H1 (cell line): Measurements from ENCODE around the gene RBMS1.

Experiments used
- CEBPB ChIP-seq: IDR thresholded peaks from 2 replicates; pipeline ENCODE4 v1.6.1; 2012; ENCODE audit warnings: low read depth, low read length
- CHD2 ChIP-seq: IDR thresholded peaks from 2 replicates; pipeline ENCODE4 v1.6.1; 2012; ENCODE audit warnings: low read length, improper control_type of control experiment
- CTCF ChIP-seq, 3 experiments: IDR thresholded peaks; 1 replicate in 2 of 3; 2 replicates in 1 of 3; pipeline versions ENCODE4 v1.5.1 to v1.6.1; 2011; ENCODE audit warnings: low read length in 3 of 3, mild to moderate bottlenecking in 3 of 3, inconsistent platforms in 2 of 3, low read depth in 1 of 3, moderate library complexity in 1 of 3; ENCODE audit not compliant: insufficient read depth in 1 of 3; ENCODE audit errors: control extremely low read depth in 1 of 3
- EP300 ChIP-seq, 2 experiments: IDR thresholded peaks; 1 replicate in 1 of 2; 2 replicates in 1 of 2; pipeline ENCODE4 v1.6.1; 2011 to 2012; ENCODE audit warnings: low read depth in 2 of 2, low read length in 2 of 2, mild to moderate bottlenecking in 2 of 2, borderline replicate concordance in 1 of 2, inconsistent platforms in 1 of 2, moderate library complexity in 1 of 2
- KDM1A ChIP-seq: fragments of 200-600, 300-600 bp; sonication (generic); IDR thresholded peaks from 2 replicates; pipeline ENCODE4 v1.7.1; 2016; ENCODE audit warnings: mild to moderate bottlenecking, low read length, borderline replicate concordance
- MAX ChIP-seq: IDR thresholded peaks from 2 replicates; pipeline ENCODE4 v1.6.1; 2012; ENCODE audit warnings: inconsistent platforms
- POLR2A ChIP-seq, 2 experiments: IDR thresholded peaks; 1 replicate in 1 of 2; 2 replicates in 1 of 2; pipeline ENCODE4 v1.6.1; 2011; ENCODE audit warnings: low read depth in 2 of 2, low read length in 2 of 2, mild to moderate bottlenecking in 2 of 2; ENCODE audit errors: control extremely low read depth in 1 of 2
- RBBP5 ChIP-seq: IDR thresholded peaks from 2 replicates; pipeline ENCODE4 v1.7.1; 2012; ENCODE audit warnings: low read depth, mild to moderate bottlenecking, inconsistent platforms, low read length, moderate library complexity, borderline replicate concordance
- SAP30 ChIP-seq: fragments of 300-600 bp; sonication (generic); IDR thresholded peaks from 2 replicates; pipeline ENCODE4 v1.7.1; 2012; ENCODE audit warnings: low read length, moderate library complexity, mild to moderate bottlenecking, inconsistent platforms; ENCODE audit not compliant: insufficient read depth, insufficient replicate concordance
- SP1 ChIP-seq: IDR thresholded peaks from 2 replicates; pipeline ENCODE4 v1.6.1; 2011; ENCODE audit warnings: low read depth, low read length
- TAF1 ChIP-seq: IDR thresholded peaks from 2 replicates; pipeline ENCODE4 v1.6.1; 2011; ENCODE audit warnings: mild to moderate bottlenecking, low read depth, low read length
- TBP ChIP-seq: IDR thresholded peaks from 2 replicates; pipeline ENCODE4 v1.6.1; 2011; ENCODE audit warnings: low read depth, low read length, improper control_type of control experiment
- TEAD4 ChIP-seq: IDR thresholded peaks from 2 replicates; pipeline ENCODE4 v1.6.1; 2012; ENCODE audit warnings: low read depth, low read length, inconsistent platforms, mixed read lengths
- USF2 ChIP-seq: IDR thresholded peaks from 2 replicates; pipeline ENCODE4 v1.6.1; 2011; ENCODE audit warnings: low read length, improper control_type of control experiment

GRCh38 chr2:160239436-160239835 lies 254.2 kb downstream of the RBMS1 start:
- TF ChIP-seq SP1 (no peak), SAP30 (no peak), CEBPB (no peak), RBBP5 (no peak), TEAD4 (no peak), CTCF (IDR thresholded peaks at IDR 0.05; ENCODE audit: control extremely low read depth in 1 of 3, insufficient read depth in 1 of 3, low read depth in 1 of 3, low read length in 3 of 3) (no peak), TBP (no peak), POLR2A (IDR thresholded peaks at IDR 0.05; ENCODE audit: control extremely low read depth in 1 of 2, low read depth in 2 of 2, low read length in 2 of 2) (no peak), USF2 (no peak), KDM1A (no peak), CHD2 (no peak), TAF1 (no peak), EP300 (IDR thresholded peaks at IDR 0.05; ENCODE audit: borderline replicate concordance in 1 of 2, low read depth in 2 of 2, low read length in 2 of 2) (no peak), MAX (no peak)
